GM12878 (cell line): ENCODE results near the gene NCL. TPM values are rescaled to one million over a fixed set of nuclear protein-coding genes. Genes with fewer than 3 reads are reported as not detected.

Experiments
- CEBPZ ChIP-seq: fragments of 150-350 bp; IDR thresholded peaks from 2 replicates; pipeline ENCODE4 v1.6.1; 2016; ENCODE audit warnings: low read depth, low read length
- CUX1 ChIP-seq: IDR thresholded peaks from 2 replicates; pipeline ENCODE4 v1.6.1; 2012; ENCODE audit warnings: improper control_type of control experiment, low read depth, low read length; ENCODE audit not compliant: insufficient replicate concordance
- EZH2 ChIP-seq: IDR thresholded peaks from 2 replicates; pipeline ENCODE4 v1.6.1; 2012; ENCODE audit warnings: low read depth, mild to moderate bottlenecking, control low read depth, inconsistent platforms, low read length, borderline replicate concordance; ENCODE audit not compliant: control insufficient read depth
- NR2C1 ChIP-seq: fragments of 450-650 bp; IDR thresholded peaks from 2 replicates; pipeline ENCODE4 v1.6.1; 2017; ENCODE audit warnings: antibody characterized with exemption, mild to moderate bottlenecking, moderate library complexity
- NR2C2 ChIP-seq: IDR thresholded peaks from 2 replicates; pipeline ENCODE4 v1.6.1; 2011; ENCODE audit warnings: borderline replicate concordance, low read depth; ENCODE audit not compliant: control insufficient read depth, insufficient read length
- RAD21 ChIP-seq: IDR thresholded peaks from 2 replicates; pipeline ENCODE4 v1.6.1; 2011; ENCODE audit warnings: mild to moderate bottlenecking, low read depth, low read length, moderate library complexity; ENCODE audit not compliant: insufficient read depth
- SREBF2 ChIP-seq: IDR thresholded peaks from 2 replicates; pipeline ENCODE4 v1.6.1; 2012; ENCODE audit warnings: mild to moderate bottlenecking, low read length
- STAT1 ChIP-seq: fragments of 450-650 bp; conservative IDR thresholded peaks from 2 replicates; pipeline ENCODE4 v1.6.1; 2014; ENCODE audit warnings: antibody characterized with exemption, mild to moderate bottlenecking
- ZBTB11 ChIP-seq: fragments of 450-650 bp; formaldehyde crosslinking; IDR thresholded peaks from 2 replicates; pipeline ENCODE4 v1.5.0; 2022; ENCODE audit warnings: mild to moderate bottlenecking, missing genetic modification characterization
- polyA plus RNA-seq, 11 experiments: library from polyadenylated mRNA; depleted of rRNA in 4 of 11; unstranded in 6 of 11; stranded (reverse) in 5 of 11; fragments of >200 nt; fragmentation: Nextera tagmentation in 4 of 11; fragmentation: Illumina TruSeq in 1 of 11; extraction: Ambion mirVana in 4 of 11; extraction: Trizol in 1 of 11; gene quantifications; 1 replicate in 1 of 11; 2 replicates in 10 of 11; pipeline versions ENCODE4 v1.2.1 to v1.2.3, GENCODE V29; 2011 to 2016; ENCODE audit warnings: inconsistent platforms in 2 of 11, missing spikeins in 2 of 11, low read depth in 1 of 11
- total RNA-seq, 4 experiments: library from RNA; depleted of rRNA in 3 of 4; stranded (reverse); fragments of >200 nt in 3 of 4; fragmentation: Illumina TruSeq in 1 of 4; extraction: Trizol in 1 of 4; gene quantifications; 2 replicates each; pipeline versions ENCODE4 v1.2.1 to v1.2.3, GENCODE V29; 2013 to 2021
- TF ChIP-seq, protein P1 (sequence below): fragments of 450-650 bp; IDR thresholded peaks from 2 replicates; pipeline ENCODE4 v1.6.1; 2017; ENCODE audit warnings: mild to moderate bottlenecking, moderate library complexity

NCL gene
- total and polyA plus RNA-seq, 10 of the 15 experiments (the other 5 are each of a cell fraction or from before 2014, with no cell fraction given): 123 to 1,207 (median 529) TPM

DNA sequence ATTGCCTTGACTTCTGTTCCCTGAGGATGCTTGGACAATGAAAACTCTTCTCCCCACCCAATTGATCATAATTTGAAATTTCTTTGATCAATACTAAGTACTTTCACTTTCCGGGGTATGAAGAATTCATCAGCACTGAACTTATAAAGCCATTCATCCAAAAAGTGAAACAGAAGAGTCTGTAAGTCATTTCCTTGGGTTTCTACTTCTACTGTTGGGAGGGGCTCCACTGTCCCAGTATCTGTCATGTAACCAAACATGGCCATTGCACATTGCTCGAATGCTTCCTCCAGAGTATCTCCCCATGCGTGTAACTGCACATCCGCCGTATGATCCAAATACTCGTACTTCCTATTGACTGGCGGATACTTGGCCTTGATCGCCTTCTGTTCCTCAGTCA lies 30.3 kb downstream of the NCL start (continued):
- TF ChIP-seq ZBTB11 (CRISPR knock-in tag) (no peak), NR2C2 (no peak), CUX1 (no peak), SREBF2 (no peak), RAD21 (no peak), NR2C1 (no peak), STAT1 (no peak), CEBPZ (no peak), EZH2 (no peak)
- TF ChIP-seq, protein P1, sequence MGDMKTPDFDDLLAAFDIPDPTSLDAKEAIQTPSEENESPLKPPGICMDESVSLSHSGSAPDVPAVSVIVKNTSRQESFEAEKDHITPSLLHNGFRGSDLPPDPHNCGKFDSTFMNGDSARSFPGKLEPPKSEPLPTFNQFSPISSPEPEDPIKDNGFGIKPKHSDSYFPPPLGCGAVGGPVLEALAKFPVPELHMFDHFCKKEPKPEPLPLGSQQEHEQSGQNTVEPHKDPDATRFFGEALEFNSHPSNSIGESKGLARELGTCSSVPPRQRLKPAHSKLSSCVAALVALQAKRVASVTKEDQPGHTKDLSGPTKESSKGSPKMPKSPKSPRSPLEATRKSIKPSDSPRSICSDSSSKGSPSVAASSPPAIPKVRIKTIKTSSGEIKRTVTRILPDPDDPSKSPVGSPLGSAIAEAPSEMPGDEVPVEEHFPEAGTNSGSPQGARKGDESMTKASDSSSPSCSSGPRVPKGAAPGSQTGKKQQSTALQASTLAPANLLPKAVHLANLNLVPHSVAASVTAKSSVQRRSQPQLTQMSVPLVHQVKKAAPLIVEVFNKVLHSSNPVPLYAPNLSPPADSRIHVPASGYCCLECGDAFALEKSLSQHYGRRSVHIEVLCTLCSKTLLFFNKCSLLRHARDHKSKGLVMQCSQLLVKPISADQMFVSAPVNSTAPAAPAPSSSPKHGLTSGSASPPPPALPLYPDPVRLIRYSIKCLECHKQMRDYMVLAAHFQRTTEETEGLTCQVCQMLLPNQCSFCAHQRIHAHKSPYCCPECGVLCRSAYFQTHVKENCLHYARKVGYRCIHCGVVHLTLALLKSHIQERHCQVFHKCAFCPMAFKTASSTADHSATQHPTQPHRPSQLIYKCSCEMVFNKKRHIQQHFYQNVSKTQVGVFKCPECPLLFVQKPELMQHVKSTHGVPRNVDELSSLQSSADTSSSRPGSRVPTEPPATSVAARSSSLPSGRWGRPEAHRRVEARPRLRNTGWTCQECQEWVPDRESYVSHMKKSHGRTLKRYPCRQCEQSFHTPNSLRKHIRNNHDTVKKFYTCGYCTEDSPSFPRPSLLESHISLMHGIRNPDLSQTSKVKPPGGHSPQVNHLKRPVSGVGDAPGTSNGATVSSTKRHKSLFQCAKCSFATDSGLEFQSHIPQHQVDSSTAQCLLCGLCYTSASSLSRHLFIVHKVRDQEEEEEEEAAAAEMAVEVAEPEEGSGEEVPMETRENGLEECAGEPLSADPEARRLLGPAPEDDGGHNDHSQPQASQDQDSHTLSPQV: no peak
